T-helper 9 cell (primary cell): ENCODE results near the gene LVRN.

Source experiments
- DNase-seq: peaks from one replicate; pipeline ENCODE4 v3.0.0-alpha.2; 2020

Gene LVRN

GRCh38 chr5:116023619-116024018, 61.3 kb downstream of the LVRN start:
- no peak for DNase-seq

- no peak for DNase-seq
Measured at GRCh38 chr5:116025866-116026265, 63.6 kb downstream of the LVRN start.

GRCh38 chr5:116032094-116032517, 69.8 kb downstream of the LVRN start, which contains the start of gene ARL14EPL:
Gene ARL14EPL (plus strand): TSS chr5:116032472. CDS start chr5:116051466, 18,994 bp downstream.
- no peak for DNase-seq

GRCh38 chr5:116032991-116033390, 70.7 kb downstream of the LVRN start:
- DNase-seq, result no peak

- no peak for DNase-seq
Measured at GRCh38 chr5:116035123-116035522, 72.8 kb downstream of the LVRN start.

GRCh38 chr5:116037236-116037822, 75.1 kb downstream of the LVRN start:
- DNase-seq, result no peak

GRCh38 chr5:116038817-116039216, 76.5 kb downstream of the LVRN start:
- DNase-seq, result no peak

GRCh38 chr5:116042375-116042774, 80.1 kb downstream of the LVRN start:
- DNase-seq, result no peak

- no peak for DNase-seq
Measured at GRCh38 chr5:116044073-116044472, 81.8 kb downstream of the LVRN start.

- DNase-seq, result no peak
Measured at GRCh38 chr5:116045821-116046220, 83.5 kb downstream of the LVRN start.

GRCh38 chr5:116046261-116046660, 84.0 kb downstream of the LVRN start:
- no peak for DNase-seq

- no peak for DNase-seq
Measured at GRCh38 chr5:116046823-116047222, 84.5 kb downstream of the LVRN start.

GRCh38 chr5:116058346-116058936, 96.2 kb downstream of the LVRN start:
- DNase-seq, result no peak

- no peak for DNase-seq
Measured at GRCh38 chr5:116062352-116062751, 100.1 kb downstream of the LVRN start.

- no peak for DNase-seq
Measured at GRCh38 chr5:116063950-116064349, 101.7 kb downstream of the LVRN start.

GRCh38 chr5:116068028-116068632, 105.9 kb downstream of the LVRN start:
- DNase-seq, result peak; percentile 15

- DNase-seq, result no peak
Measured at GRCh38 chr5:116071211-116071610, 108.9 kb downstream of the LVRN start.

- no peak for DNase-seq
Measured at GRCh38 chr5:116075191-116075831, 113.0 kb downstream of the LVRN start.

GRCh38 chr5:116076496-116076895, 114.2 kb downstream of the LVRN start:
- no peak for DNase-seq
